ENCODE data around the gene PIK3R6. TPM values are rescaled to one million over a fixed set of nuclear protein-coding genes. Genes with fewer than 3 reads are reported as not detected.

PIK3R6 gene
- total and polyA plus RNA-seq, 10 of the 15 experiments (the other 5 are each of a cell fraction or from before 2014, with no cell fraction given) = 6.7 to 146 (median 68.2) TPM

DNA sequence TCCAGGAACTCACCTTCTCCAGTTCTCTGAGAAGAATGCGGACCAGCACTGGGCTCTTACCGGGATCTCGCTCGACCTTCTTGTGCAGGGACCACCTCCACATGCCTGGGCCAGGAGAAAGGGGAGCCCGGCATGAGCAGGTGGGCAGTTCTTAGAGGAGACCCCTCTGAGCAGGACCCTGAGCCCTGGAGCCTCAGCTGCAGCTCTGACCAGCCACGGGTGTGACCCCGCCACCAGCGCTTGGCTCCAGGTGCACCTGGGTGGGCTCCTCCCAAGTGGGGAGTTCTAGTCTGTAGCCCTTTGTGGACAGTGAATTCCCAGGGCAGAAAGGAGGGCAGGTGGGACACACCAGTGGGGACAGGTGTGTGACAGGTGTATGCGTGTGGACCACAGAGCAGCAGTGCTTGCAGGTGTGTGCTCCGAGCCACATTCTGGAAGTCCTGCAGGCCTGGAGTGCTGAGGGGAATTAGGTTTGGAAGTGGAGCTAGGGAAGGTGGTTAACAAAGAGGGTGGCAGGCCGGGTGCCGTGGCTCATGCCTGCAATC lies 28.9 kb downstream of the PIK3R6 start (continued):
- TF ChIP-seq CHD4 (IDR thresholded peaks at IDR 0.05) = no peak
- no peak for TF ChIP-seq SP1 (IDR thresholded peaks at IDR 0.05; ENCODE audit: low read depth, low read length)
- TF ChIP-seq, protein P1, sequence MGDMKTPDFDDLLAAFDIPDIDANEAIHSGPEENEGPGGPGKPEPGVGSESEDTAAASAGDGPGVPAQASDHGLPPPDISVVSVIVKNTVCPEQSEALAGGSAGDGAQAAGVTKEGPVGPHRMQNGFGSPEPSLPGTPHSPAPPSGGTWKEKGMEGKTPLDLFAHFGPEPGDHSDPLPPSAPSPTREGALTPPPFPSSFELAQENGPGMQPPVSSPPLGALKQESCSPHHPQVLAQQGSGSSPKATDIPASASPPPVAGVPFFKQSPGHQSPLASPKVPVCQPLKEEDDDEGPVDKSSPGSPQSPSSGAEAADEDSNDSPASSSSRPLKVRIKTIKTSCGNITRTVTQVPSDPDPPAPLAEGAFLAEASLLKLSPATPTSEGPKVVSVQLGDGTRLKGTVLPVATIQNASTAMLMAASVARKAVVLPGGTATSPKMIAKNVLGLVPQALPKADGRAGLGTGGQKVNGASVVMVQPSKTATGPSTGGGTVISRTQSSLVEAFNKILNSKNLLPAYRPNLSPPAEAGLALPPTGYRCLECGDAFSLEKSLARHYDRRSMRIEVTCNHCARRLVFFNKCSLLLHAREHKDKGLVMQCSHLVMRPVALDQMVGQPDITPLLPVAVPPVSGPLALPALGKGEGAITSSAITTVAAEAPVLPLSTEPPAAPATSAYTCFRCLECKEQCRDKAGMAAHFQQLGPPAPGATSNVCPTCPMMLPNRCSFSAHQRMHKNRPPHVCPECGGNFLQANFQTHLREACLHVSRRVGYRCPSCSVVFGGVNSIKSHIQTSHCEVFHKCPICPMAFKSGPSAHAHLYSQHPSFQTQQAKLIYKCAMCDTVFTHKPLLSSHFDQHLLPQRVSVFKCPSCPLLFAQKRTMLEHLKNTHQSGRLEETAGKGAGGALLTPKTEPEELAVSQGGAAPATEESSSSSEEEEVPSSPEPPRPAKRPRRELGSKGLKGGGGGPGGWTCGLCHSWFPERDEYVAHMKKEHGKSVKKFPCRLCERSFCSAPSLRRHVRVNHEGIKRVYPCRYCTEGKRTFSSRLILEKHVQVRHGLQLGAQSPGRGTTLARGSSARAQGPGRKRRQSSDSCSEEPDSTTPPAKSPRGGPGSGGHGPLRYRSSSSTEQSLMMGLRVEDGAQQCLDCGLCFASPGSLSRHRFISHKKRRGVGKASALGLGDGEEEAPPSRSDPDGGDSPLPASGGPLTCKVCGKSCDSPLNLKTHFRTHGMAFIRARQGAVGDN (IDR thresholded peaks at IDR 0.05) = no peak
- no peak for TF ChIP-seq SRF (IDR thresholded peaks at IDR 0.05; ENCODE audit: low read depth in 2 of 2, low read length in 2 of 2)
- TF ChIP-seq ATF7 (IDR thresholded peaks at IDR 0.05; ENCODE audit: low read depth) = no peak
- TF ChIP-seq IKZF2 (IDR thresholded peaks at IDR 0.05) = no peak

GRCh38 chr17:8837563-8838075 lies 29.9 kb downstream of the PIK3R6 start:
- H3K4me1 ChIP-seq (ENCODE audit: control insufficient read depth, insufficient read depth, low read length) = no peaks in the 10 kb centered on the region
- H3K4me2 ChIP-seq (ENCODE audit: control insufficient read depth, insufficient read depth) = no peak overlapping the region
- FAIRE-seq = no peak
- TF ChIP-seq USF1 (IDR thresholded peaks at IDR 0.05; ENCODE audit: borderline replicate concordance, extremely low read length, insufficient read depth, low read depth, low read length) (peak; percentile 4), PML (IDR thresholded peaks at IDR 0.05; ENCODE audit: low read length) (0 out of 2 replicates have a peak, but pooled peaks have one; percentile 50), RB1 (IDR thresholded peaks at IDR 0.05; ENCODE audit: borderline replicate concordance) (no peak), RAD51 (IDR thresholded peaks at IDR 0.05) (peak; percentile 59; the same call in 1 of the 2 replicates), ZSCAN29 (IDR thresholded peaks at IDR 0.05) (no peak), CHD2 (IDR thresholded peaks at IDR 0.05; ENCODE audit: borderline replicate concordance, low read depth, low read length) (no peak), STAT3 (IDR thresholded peaks at IDR 0.05; ENCODE audit: low read depth, low read length) (no peak), POLR2A (IDR thresholded peaks at IDR 0.05; ENCODE audit: low read depth, low read length) (peak; percentile 56), BHLHE40 (IDR thresholded peaks at IDR 0.05; ENCODE audit: borderline replicate concordance in 1 of 2, low read depth in 2 of 2, low read length in 1 of 2) (peak in 1 of 2 experiments; percentile 52; a peak in 2 of 4 replicates), MEF2A (IDR thresholded peaks at IDR 0.05; ENCODE audit: insufficient read depth, low read depth, low read length) (no peak)
- BruUV-seq (replicated peaks) = no TSS peak
- in situ Hi-C loops (cut with MboI) (no loop called here), intact Hi-C loops (cut with micrococcal nuclease; ENCODE audit: unreplicated experiment) (no loop called here)
- ChIA-PET CTCF (no interaction called here), POLR2A (no interaction called here), RAD21 (ENCODE audit: unreplicated experiment) (no interaction called here), SMC1A (ENCODE audit: uncharacterized antibody, unreplicated experiment) (no interaction called here)
- H3K4me3 ChIP-seq = no peak overlapping the region
- peaks cover 52 to 75% of the 10 kb centered on the region in 2 experiments for H3K36me3 ChIP-seq (ENCODE audit: control insufficient read depth in 2 of 2, insufficient read depth in 2 of 2, low read length in 1 of 2)
- H4K20me1 ChIP-seq (ENCODE audit: control insufficient read depth, insufficient read depth) = no peaks in the 10 kb centered on the region; the same call in 1 of the 2 replicates
- H2AFZ ChIP-seq (ENCODE audit: control insufficient read depth, low read depth, low read length) = no peak overlapping the region
- H3K79me2 ChIP-seq (ENCODE audit: control insufficient read depth, insufficient read depth, low read length) = no peaks in the 10 kb centered on the region; the same call in 1 of the 2 replicates
- no peak overlapping the region for H3K27ac ChIP-seq (ENCODE audit: control insufficient read depth, insufficient read depth)
- no peaks in the 10 kb centered on the region for H3K27me3 ChIP-seq (replicated peaks in 1 of 2; ENCODE audit: control insufficient read depth in 2 of 2, insufficient read depth in 2 of 2, low read length in 1 of 2)
- ATAC-seq = no peak
- H3K9me3 ChIP-seq (replicated peaks; ENCODE audit: control insufficient read depth, insufficient read depth, low read length) = no peaks in the 10 kb centered on the region
- no peak for DNase-seq (ENCODE audit: low read depth, low spot score)
- no peak overlapping the region for H3K9ac ChIP-seq (ENCODE audit: control insufficient read depth, insufficient read depth, low read length)
- WGBS (ENCODE audit: insufficient coverage, insufficient replicate concordance, low lambda C conversion rate, missing lambda C conversion rate) = 83% methylated on average over 8 of the region's 8 CpGs

All from GM12878 (cell line).